Skeletal muscle tissue (tissue), 4 donors: ENCODE measurements around the gene HOXD3. TPM values are rescaled to one million over a fixed set of nuclear protein-coding genes. Genes with fewer than 3 reads are reported as not detected.

Source experiments
- H3K27ac ChIP-seq: one replicate; pipeline ENCODE4 v1.7.0; 2013; ENCODE audit warnings: mild to moderate bottlenecking, low read depth, low read length, inconsistent platforms
- H3K27me3 ChIP-seq, 3 donors: one replicate each; pipeline ENCODE4 v1.7.0; 2013; ENCODE audit warnings: low read length in 3 of 3; ENCODE audit not compliant: control insufficient read depth in 3 of 3, insufficient read depth in 3 of 3
- H3K36me3 ChIP-seq, 3 donors: one replicate each; pipeline ENCODE4 v1.7.0; 2013; ENCODE audit warnings: low read length in 3 of 3; ENCODE audit not compliant: control insufficient read depth in 3 of 3, insufficient read depth in 3 of 3
- H3K4me1 ChIP-seq, 3 donors: one replicate each; pipeline ENCODE4 v1.7.0; 2013; ENCODE audit warnings: low read length in 3 of 3, mild to moderate bottlenecking in 3 of 3; ENCODE audit not compliant: control insufficient read depth in 3 of 3, insufficient read depth in 3 of 3
- H3K4me3 ChIP-seq, 3 donors: one replicate each; pipeline ENCODE4 v1.7.0; 2013; ENCODE audit warnings: low read length in 3 of 3
- H3K9ac ChIP-seq, 3 donors: one replicate each; pipeline ENCODE4 v1.7.0; 2013; ENCODE audit warnings: low read length in 3 of 3, mild to moderate bottlenecking in 3 of 3, moderate library complexity in 2 of 3, low read depth in 1 of 3
- H3K9me3 ChIP-seq, 3 donors: one replicate each; pipeline ENCODE4 v1.7.0; 2013; ENCODE audit warnings: low read length in 3 of 3; ENCODE audit not compliant: control insufficient read depth in 3 of 3
- total RNA-seq: library from RNA; depleted of rRNA; stranded (reverse); fragments of >200 nt; gene quantifications from one replicate; pipeline ENCODE4 v1.2.3, GENCODE V29; 2014
- donor health status: Osteomylitis.

The HOXD3 gene
- total RNA-seq, 1 donor from 2014 or later, result 4.2 TPM

DNA sequence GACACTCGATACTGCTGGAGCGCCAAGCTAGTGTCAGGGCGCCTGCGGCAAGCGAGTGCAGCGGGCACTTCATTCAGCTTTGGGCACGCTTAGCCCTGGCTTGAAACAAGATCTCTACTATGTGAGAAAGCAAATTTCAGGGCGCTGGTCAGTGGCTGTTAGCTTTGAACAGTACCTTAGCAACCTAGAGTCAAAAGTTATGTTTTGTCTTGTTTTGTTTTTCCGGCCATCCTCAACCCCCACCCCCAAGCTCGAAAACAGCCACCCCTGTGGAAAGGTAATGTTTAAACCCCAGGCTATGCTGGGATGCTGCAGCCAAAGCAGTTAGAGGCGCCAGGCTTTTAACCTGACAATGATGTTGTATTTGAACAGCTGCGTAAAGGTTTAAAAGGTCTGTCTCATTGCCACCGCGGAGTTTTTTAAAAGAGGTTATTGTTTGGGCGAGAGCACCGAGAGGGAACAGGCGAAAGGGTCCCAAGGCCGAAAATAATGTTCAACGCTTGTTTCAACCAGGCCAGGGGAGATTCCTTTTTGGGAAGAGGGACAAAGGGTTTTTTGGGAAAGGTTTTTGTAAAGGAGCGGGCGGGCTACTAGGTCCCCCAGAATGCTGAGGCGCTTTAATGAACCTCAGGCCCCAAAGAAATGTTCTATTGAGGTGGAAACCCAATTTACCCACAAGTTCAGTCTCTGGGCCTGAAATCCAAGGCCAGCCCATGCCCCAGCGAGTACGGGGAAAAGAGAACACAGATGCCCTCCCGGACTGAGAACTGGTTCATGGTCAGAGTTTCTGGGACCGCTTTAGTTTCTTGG lies 42.8 kb upstream of the HOXD3 start:
- H3K9ac ChIP-seq, result no peak overlapping the region
- peaks cover 6 to 9% (median 8%) of the 10 kb centered on the region in 3 donors for H3K4me1 ChIP-seq
- H3K9me3 ChIP-seq, result no peaks in the 10 kb centered on the region
- no peaks in the 10 kb centered on the region for H3K36me3 ChIP-seq
- peaks cover 95 to 97% (median 95%) of the 10 kb centered on the region in 3 donors for H3K27me3 ChIP-seq
- H3K27ac ChIP-seq, result no peak overlapping the region
- no peak overlapping the region for H3K4me3 ChIP-seq

DNA sequence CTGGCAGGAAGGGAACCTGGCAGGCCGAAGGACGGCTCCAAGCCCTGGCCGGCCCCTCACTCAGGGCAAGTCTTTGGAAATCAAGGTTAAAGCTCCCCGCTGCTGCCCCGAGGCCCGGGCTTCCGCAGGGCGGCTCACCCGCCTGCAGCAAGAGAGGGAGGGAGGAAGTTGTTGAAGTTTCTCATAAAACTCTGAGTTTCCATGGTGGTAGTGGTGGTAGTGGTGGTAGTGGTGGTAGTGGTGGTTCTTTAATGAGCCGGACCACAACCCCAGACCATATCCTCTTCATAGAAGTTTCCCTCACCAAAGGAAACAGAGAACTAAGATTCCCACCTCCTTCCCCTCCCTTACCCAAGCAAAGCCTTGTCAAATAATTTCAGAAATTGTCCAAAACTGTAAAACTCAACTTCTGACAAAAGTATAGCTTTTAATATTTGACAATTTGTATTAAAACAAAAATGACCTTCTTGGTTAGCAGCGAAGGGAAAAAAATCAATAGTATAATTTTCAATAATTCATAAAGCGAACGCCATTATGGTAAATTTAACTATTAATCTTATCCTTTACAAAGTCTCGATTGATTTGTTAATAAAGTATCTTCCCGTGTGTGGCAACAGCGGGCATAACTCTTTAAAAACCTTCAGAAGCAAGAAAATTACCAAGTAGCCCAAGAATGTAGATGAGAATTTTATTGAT lies 42.0 kb upstream of the HOXD3 start:
- peaks cover 6 to 9% (median 8%) of the 10 kb centered on the region in 3 donors for H3K4me1 ChIP-seq
- H3K4me3 ChIP-seq, result no peak overlapping the region
- H3K27ac ChIP-seq, result no peak overlapping the region
- peaks cover 93 to 97% (median 94%) of the 10 kb centered on the region in 3 donors for H3K27me3 ChIP-seq
- no peaks in the 10 kb centered on the region for H3K9me3 ChIP-seq
- no peaks in the 10 kb centered on the region for H3K36me3 ChIP-seq
- no peak overlapping the region for H3K9ac ChIP-seq

GRCh38 chr2:176115883-176116813 lies 41.0 kb upstream of the HOXD3 start, which contains the start of gene HOXD10:
TSS of gene HOXD10 (plus strand) at chr2:176116778. CDS start at chr2:176116834, 56 bp downstream.
- Histone ChIP-seq H3K27me3 (peaks cover 93 to 97% (median 94%) of the 10 kb centered on the region in 3 donors), H3K4me1 (peaks cover 6 to 9% (median 8%) of the 10 kb centered on the region in 3 donors), H3K27ac (peak within 1 kb of the TSS; percentile 30), H3K9ac (peak within 1 kb of the TSS in 2 of 3 donors; percentile 32 to 40), H3K36me3 (no peaks in the 10 kb centered on the region), H3K9me3 (no peaks in the 10 kb centered on the region), H3K4me3 (peak within 1 kb of the TSS; percentile 7 to 56 (median 32))

DNA sequence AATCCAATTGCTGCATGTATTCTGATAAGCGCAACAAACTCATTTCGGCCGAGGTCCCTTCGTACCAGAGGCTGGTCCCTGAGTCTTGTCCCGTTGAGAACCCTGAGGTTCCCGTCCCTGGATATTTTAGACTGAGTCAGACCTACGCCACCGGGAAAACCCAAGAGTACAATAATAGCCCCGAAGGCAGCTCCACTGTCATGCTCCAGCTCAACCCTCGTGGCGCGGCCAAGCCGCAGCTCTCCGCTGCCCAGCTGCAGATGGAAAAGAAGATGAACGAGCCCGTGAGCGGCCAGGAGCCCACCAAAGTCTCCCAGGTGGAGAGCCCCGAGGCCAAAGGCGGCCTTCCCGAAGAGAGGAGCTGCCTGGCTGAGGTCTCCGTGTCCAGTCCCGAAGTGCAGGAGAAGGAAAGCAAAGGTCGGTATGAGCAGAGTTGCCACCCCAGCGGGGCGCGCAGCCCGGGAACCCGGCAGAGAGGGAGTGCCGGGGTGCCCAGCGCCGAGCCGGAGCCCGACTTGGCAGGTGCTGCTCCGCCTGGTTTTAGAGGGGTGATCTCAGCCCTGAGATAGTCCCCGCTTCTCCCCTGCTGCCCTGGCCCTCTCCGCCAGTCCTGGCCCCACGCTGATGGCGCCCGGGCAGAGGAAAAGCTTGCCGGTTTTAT lies 39.8 kb upstream of the HOXD3 start:
- H3K27ac ChIP-seq, result no peak overlapping the region
- no peak overlapping the region for H3K9ac ChIP-seq
- peak overlapping the region in 1 of 3 donors; percentile 56 for H3K4me3 ChIP-seq
- no peaks in the 10 kb centered on the region for H3K9me3 ChIP-seq
- peaks cover 94 to 98% (median 94%) of the 10 kb centered on the region in 3 donors for H3K27me3 ChIP-seq
- H3K4me1 ChIP-seq, result peaks cover 6 to 11% (median 9%) of the 10 kb centered on the region in 3 donors
- H3K36me3 ChIP-seq, result no peaks in the 10 kb centered on the region

- Histone ChIP-seq H3K36me3 (no peaks in the 10 kb centered on the region), H3K4me1 (peaks cover 9 to 14% (median 12%) of the 10 kb centered on the region in 3 donors), H3K4me3 (no peak overlapping the region), H3K9me3 (no peaks in the 10 kb centered on the region), H3K9ac (no peak overlapping the region), H3K27ac (no peak overlapping the region), H3K27me3 (peaks cover 94 to 95% (median 94%) of the 10 kb centered on the region in 3 donors)
Measured at GRCh38 chr2:176117823-176118371, 39.2 kb upstream of the HOXD3 start.

DNA sequence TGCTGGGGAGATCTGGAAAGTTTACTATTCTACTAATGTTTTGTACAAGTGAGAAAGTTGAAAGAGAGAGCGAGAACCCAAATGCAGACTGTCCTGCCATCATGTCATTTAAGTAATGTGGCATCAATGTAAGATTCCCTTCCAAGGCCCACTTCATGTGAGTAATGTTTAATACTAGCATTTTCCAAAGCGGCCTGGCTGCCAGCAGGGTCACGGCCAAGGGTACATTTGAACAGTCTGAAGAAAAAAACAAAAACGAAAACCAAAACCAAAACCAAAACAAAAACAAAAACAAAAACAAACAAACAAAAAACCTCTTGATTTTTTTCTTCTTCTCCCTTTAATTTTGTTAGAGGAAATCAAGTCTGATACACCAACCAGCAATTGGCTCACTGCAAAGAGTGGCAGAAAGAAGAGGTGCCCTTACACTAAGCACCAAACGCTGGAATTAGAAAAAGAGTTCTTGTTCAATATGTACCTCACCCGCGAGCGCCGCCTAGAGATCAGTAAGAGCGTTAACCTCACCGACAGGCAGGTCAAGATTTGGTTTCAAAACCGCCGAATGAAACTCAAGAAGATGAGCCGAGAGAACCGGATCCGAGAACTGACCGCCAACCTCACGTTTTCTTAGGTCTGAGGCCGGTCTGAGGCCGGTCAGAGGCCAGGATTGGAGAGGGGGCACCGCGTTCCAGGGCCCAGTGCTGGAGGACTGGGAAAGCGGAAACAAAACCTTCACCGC lies 38.3 kb upstream of the HOXD3 start:
- no peak overlapping the region for H3K9ac ChIP-seq
- H3K4me3 ChIP-seq, result no peak overlapping the region
- H3K4me1 ChIP-seq, result peaks cover 13 to 16% (median 15%) of the 10 kb centered on the region in 3 donors
- H3K36me3 ChIP-seq, result no peaks in the 10 kb centered on the region
- peaks cover 86 to 96% (median 95%) of the 10 kb centered on the region in 3 donors for H3K27me3 ChIP-seq
- no peaks in the 10 kb centered on the region for H3K9me3 ChIP-seq
- no peak overlapping the region for H3K27ac ChIP-seq

DNA sequence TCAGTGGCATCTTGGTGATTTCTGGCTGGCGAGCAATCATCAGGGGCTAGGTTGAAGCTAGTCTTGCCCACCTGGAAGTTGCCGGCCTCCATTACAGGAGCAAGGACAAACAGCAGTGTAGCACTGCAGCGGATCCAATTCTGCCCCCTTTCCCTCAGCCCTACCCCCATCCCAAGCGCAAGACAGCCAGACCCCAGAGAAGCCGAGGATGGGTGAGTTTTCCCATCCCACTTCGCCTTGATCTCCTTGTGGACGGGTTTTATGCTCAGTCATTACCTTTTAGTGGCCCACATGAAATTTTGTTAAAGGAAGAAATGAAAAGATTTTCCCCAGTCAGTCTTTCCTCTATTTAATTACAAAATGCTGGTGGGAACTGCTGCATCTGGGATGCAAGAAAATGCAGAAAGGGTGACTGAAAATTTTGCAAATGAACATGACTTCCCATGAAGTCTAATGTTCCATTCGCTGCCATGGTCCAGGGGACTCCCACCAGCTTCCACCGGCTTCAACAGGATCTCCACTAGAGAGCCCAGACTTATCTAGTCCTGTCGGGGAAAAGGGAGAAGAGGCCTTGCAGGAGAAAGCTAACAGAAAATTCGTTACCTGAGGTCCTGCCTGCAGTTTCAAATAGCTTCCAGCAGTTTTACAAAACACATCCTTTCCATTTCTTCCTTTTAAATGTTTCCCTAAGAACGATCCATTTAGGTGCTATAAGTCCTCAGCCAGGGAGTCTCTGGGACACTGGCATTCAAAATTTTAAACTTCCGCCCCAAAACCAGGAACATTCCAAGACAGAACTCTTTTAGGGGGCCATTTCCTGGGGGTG lies 36.5 kb upstream of the HOXD3 start:
- Histone ChIP-seq H3K4me3 (no peak overlapping the region), H3K27ac (no peak overlapping the region), H3K9ac (no peak overlapping the region), H3K36me3 (no peaks in the 10 kb centered on the region), H3K4me1 (peaks cover 13 to 16% (median 15%) of the 10 kb centered on the region in 3 donors), H3K9me3 (no peaks in the 10 kb centered on the region), H3K27me3 (peaks cover 69 to 96% (median 93%) of the 10 kb centered on the region in 3 donors)
